ENCODE results near the gene CSNK1G2. TPM values are rescaled to one million over a fixed set of nuclear protein-coding genes. Genes with fewer than 3 reads are reported as not detected.

CSNK1G2 gene
- total and polyA plus RNA-seq, 8 donors: 30.2 to 210 (median 65.3) TPM

DNA sequence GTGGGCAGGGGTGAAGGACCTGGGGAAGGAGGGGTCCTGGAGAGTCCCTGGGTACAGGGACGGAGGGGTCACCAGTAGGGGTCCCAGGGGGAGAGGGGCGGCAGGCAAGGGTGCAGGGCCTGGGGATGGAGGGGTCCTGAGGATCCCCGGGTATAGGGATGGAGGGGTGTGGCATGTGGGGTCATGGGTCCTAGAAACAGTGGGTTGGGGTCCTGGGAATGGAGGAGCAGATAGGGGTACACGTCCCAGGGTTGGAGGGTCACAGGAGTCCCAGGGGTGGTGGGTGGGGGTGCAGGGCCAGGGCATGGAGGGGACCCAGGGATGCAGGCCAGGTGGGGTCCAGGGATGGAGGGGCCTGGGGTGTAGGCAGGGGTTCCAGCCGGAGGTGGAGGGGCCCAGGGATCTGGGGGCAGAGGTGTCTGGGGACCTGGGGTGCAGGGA, 73.2 kb downstream of the CSNK1G2 start:
- intact Hi-C loops (cut with DNase I; ENCODE audit: low total_unique reads): loop anchor here (10.0 kb wide), 1 partner anchor 79 kb away; no protein-coding TSS in a partner anchor
- no peak for TF ChIP-seq POLR2A (IDR thresholded peaks at IDR 0.05)
- TF ChIP-seq POLR2AphosphoS5 (IDR thresholded peaks at IDR 0.05): no peak
- TF ChIP-seq EP300 (IDR thresholded peaks at IDR 0.05): no peak
- TF ChIP-seq, protein P1, sequence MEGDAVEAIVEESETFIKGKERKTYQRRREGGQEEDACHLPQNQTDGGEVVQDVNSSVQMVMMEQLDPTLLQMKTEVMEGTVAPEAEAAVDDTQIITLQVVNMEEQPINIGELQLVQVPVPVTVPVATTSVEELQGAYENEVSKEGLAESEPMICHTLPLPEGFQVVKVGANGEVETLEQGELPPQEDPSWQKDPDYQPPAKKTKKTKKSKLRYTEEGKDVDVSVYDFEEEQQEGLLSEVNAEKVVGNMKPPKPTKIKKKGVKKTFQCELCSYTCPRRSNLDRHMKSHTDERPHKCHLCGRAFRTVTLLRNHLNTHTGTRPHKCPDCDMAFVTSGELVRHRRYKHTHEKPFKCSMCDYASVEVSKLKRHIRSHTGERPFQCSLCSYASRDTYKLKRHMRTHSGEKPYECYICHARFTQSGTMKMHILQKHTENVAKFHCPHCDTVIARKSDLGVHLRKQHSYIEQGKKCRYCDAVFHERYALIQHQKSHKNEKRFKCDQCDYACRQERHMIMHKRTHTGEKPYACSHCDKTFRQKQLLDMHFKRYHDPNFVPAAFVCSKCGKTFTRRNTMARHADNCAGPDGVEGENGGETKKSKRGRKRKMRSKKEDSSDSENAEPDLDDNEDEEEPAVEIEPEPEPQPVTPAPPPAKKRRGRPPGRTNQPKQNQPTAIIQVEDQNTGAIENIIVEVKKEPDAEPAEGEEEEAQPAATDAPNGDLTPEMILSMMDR (IDR thresholded peaks at IDR 0.05): no peak
- WGBS, 5 donors: 70 to 80% (median 77%) methylated on average over 5 of the region's 5 CpGs

DNA sequence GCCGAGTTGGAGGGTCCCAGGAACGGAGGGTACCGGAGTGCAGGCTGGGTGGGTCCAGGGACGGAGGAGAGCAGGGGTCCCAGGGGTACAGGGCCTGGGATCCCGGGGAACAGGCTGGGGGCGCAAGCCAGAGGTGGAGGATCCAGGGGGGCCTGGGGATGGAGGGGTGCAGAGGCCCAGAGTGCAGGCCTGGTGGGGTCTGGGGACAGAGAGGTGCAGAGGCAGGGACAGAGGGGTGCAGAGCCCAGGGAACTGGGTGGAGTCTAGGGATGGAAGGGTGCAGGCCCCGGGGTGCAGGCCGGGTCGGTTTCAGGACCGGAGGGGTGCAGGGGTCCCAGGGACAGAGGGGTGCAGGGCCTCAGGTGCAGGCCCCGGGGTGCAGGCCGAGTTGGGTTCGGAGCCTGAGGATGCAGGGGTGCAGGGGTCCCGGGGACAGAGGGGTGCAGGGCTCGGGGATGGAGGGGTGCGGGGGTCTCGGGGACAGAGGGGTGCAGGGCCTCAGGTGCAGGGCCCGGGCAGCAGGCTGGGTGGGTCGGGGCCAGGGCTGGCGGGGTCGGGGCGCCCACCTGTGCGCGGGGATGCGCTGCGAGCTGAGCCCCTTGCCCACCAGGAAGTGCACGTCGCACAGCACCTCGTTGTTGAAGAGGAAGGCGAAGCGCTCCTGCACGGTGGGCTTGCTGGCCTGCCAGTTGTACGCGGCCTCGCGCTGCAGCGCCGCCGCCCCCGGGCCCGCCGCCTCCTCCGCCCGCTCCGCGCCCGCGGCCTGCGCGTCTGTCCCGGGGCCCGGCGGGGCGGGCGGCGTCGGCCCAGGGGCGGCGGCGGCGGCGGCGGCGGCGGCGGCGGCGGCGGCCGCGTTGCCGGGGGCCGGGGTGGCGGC, 74.0 kb downstream of the CSNK1G2 start:
- peak in 1 of 2 donors; percentile 60 for DNase-seq
- intact Hi-C loops (cut with DNase I; ENCODE audit: low total_unique reads): loop anchor here (10.0 kb wide), 1 partner anchor 80 kb away; no protein-coding TSS in a partner anchor

More for the DNA sequence above, 73.2 kb downstream of the CSNK1G2 start:
- no peak for DNase-seq
- H3K27me3 ChIP-seq: no peaks in the 10 kb centered on the region
- H3K4me1 ChIP-seq: peaks cover 23 to 39% (median 30%) of the 10 kb centered on the region in 4 donors
- H3K4me3 ChIP-seq: peak overlapping the region; percentile 67 to 95 (median 79)
- peaks cover 0 to 10% (median 4%) of the 10 kb centered on the region in 4 donors for H3K36me3 ChIP-seq
- H3K9me3 ChIP-seq: no peaks in the 10 kb centered on the region
- peak overlapping the region in 2 of 5 donors; percentile 82 to 84 for H3K27ac ChIP-seq

DNA sequence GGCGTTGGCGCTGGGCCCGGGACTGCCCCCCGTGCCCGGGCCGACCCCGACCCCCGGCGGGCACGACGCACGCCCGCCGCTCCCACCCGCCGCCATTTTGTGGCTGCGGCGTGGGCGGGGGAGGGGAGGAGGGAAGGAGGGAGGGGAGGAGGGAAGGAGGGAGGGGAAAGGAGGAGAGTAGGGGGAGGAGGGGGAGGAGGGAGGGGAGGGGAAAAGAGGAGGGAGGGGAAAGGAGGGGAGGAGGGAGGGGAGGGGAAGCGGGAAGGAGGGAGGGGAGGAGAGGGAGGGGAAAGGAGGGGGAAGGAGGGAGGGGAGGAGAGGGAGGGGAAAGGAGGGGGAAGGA, 74.6 kb downstream of the CSNK1G2 start, which contains the start of gene BTBD2:
Gene BTBD2 (minus strand): TSS at position 107 of the 343 bp plus-strand sequence. CDS start 11 bp downstream, at position 96.
- TF ChIP-seq POLR2AphosphoS5 (IDR thresholded peaks at IDR 0.05): peak in 1 of 3 donors; percentile 12
- TF ChIP-seq POLR2A (IDR thresholded peaks at IDR 0.05): no peak
- intact Hi-C loops (cut with DNase I; ENCODE audit: low total_unique reads): loop anchor here (10.0 kb wide), 1 partner anchor 81 kb away; no protein-coding TSS in a partner anchor
- Histone ChIP-seq H3K9me3 (no peaks in the 10 kb centered on the region), H3K4me1 (peaks cover 23 to 45% (median 35%) of the 10 kb centered on the region in 4 donors), H3K4me3 (peak within 1 kb of the TSS; percentile 67 to 95 (median 79)), H3K27me3 (no peaks in the 10 kb centered on the region), H3K36me3 (peaks cover 0 to 10% (median 4%) of the 10 kb centered on the region in 4 donors), H3K27ac (peak within 1 kb of the TSS; percentile 63 to 84 (median 68))
- peak; percentile 41 to 88 for DNase-seq
- WGBS, 5 donors: 0 to 1% (median 1%) methylated on average over 4 to 20 of the region's 20 CpGs; no CpG with 5 or more reads in 2 of the 5 donors

More for the DNA sequence above, 74.0 kb downstream of the CSNK1G2 start:
- Histone ChIP-seq H3K4me1 (peaks cover 23 to 45% (median 34%) of the 10 kb centered on the region in 4 donors), H3K27ac (peak overlapping the region; percentile 63 to 84 (median 66)), H3K36me3 (peaks cover 0 to 10% (median 4%) of the 10 kb centered on the region in 4 donors), H3K27me3 (no peaks in the 10 kb centered on the region), H3K4me3 (peak overlapping the region; percentile 67 to 95 (median 79)), H3K9me3 (no peaks in the 10 kb centered on the region)
- WGBS, 5 donors: 7 to 18% (median 11%) methylated on average over 25 to 67 of the region's 74 CpGs
- TF ChIP-seq POLR2AphosphoS5 (IDR thresholded peaks at IDR 0.05): no peak
- TF ChIP-seq EP300 (IDR thresholded peaks at IDR 0.05): no peak
- TF ChIP-seq POLR2A (IDR thresholded peaks at IDR 0.05): no peak
- TF ChIP-seq, protein P1 (IDR thresholded peaks at IDR 0.05): no peak

DNA sequence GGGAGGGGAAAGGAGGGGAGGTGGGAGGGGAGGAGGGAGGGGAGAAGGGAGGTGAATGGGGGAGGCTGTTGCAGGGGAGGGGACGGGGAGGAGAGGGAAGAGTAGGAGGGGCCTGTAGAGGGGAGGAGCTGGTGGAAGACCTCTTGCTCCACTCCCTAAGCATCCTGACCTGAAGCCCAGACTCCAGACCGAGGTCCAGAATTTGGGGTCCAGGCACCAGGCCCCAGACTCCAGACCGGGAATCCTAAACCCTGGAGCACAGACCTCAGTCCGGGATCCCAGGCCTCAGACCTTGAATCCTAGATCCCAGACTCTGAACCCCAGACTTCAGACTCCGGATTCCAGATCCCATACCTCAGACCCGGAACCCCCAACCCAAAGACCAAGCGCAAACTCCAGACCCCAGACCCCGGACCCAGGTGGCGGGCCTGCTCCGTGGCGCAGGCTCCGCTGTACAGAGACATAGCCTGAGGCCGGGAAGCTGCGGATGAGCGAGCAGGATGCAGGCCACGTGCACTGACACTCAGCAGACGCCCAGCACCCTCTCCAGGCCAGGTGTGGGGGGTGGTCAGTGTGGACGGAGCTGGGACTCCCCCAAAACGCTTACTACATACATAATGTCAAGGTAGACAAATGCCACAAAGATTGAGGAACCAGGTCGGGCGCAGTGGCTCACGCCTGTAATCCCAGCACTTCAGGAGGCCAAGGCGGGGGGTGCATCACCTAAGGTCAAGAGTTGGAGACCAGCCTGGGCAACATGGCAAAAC, 75.3 kb downstream of the CSNK1G2 start:
- Histone ChIP-seq H3K4me1 (peaks cover 23 to 45% (median 35%) of the 10 kb centered on the region in 4 donors), H3K36me3 (peaks cover 0 to 10% (median 4%) of the 10 kb centered on the region in 4 donors), H3K27ac (peak overlapping the region; percentile 41 to 84 (median 68)), H3K4me3 (peak overlapping the region; percentile 36 to 95 (median 68)), H3K27me3 (no peaks in the 10 kb centered on the region), H3K9me3 (no peaks in the 10 kb centered on the region)
- peak; percentile 69 to 91 for DNase-seq
- intact Hi-C loops (cut with DNase I; ENCODE audit: low total_unique reads): loop anchor here (10.0 kb wide), 1 partner anchor 81 kb away; no protein-coding TSS in a partner anchor
- WGBS, 5 donors: 60 to 68% (median 67%) methylated on average over 18 to 23 of the region's 23 CpGs
- TF ChIP-seq EP300 (IDR thresholded peaks at IDR 0.05) (no peak), POLR2A (IDR thresholded peaks at IDR 0.05) (no peak), POLR2AphosphoS5 (IDR thresholded peaks at IDR 0.05) (no peak)
- TF ChIP-seq, protein P1 (IDR thresholded peaks at IDR 0.05): no peak
